Activated CD8-positive, alpha-beta T cell treated with anti-CD3 and anti-CD28 coated beads, Interleukin-2, amount 10 ng/mL, durations not matched to agents 7 days and 5 days (primary cell): ENCODE data around the gene PAPSS2. TPM values are rescaled to one million over a fixed set of nuclear protein-coding genes. Genes with fewer than 3 reads are reported as not detected.
A peak's percentile ranks its signal among the peaks of the same experiment; 100 is the strongest.
"Not testable (repeated sequence)": the region's sequence is repeated elsewhere in the genome, so short reads cannot be mapped to it uniquely, and the experiment has no call there.

ENCODE experiments used
- ATAC-seq: fragments of 150-1000 bp; cut with Tn5 transposase; one replicate; pipeline ENCODE4 v1.10.0; 2021; ENCODE audit warnings: moderate library complexity
- CTCF ChIA-PET: fragments of 350-600 bp; sonication (Branson Sonifier 250); formaldehyde crosslinking; loops from one replicate; lab custom pipeline; 2021; ENCODE audit warnings: antibody characterized with exemption; lab: Charles Lee
- POLR2A ChIA-PET: fragments of 350-600 bp; sonication (Branson Sonifier 250); formaldehyde crosslinking; loops from one replicate; lab custom pipeline; 2021; ENCODE audit warnings: antibody characterized with exemption; lab: Charles Lee
- DNase-seq: peaks from one replicate; pipeline ENCODE4 v3.0.0-alpha.2; 2020
- H3K27ac Mint-ChIP-seq: one replicate; pipeline ENCODE4 v1.8.0; 2021; ENCODE audit warnings: mild to moderate bottlenecking, mixed read lengths
- H3K27me3 Mint-ChIP-seq: one replicate; pipeline ENCODE4 v1.8.0; 2021; ENCODE audit warnings: low read depth, mixed read lengths
- H3K36me3 Mint-ChIP-seq: one replicate; pipeline ENCODE4 v1.8.0; 2021; ENCODE audit warnings: low read depth, mixed read lengths
- H3K4me1 Mint-ChIP-seq: one replicate; pipeline ENCODE4 v1.8.0; 2021; ENCODE audit warnings: low read depth, mixed read lengths
- H3K4me3 Mint-ChIP-seq: one replicate; pipeline ENCODE4 v1.8.0; 2021; ENCODE audit warnings: mild to moderate bottlenecking, mixed read lengths
- H3K9me3 Mint-ChIP-seq: one replicate; pipeline ENCODE4 v1.8.0; 2022; ENCODE audit warnings: mixed read lengths; ENCODE audit not compliant: insufficient read depth
- total RNA-seq, 2 experiments: library from RNA; stranded (reverse); gene quantifications; one replicate each; pipeline ENCODE4 v1.2.3, GENCODE V29; 2021

PAPSS2 gene
- total RNA-seq: under 1 TPM in 1 of 2 experiments, not detected in 1; 0.08 TPM

DNA sequence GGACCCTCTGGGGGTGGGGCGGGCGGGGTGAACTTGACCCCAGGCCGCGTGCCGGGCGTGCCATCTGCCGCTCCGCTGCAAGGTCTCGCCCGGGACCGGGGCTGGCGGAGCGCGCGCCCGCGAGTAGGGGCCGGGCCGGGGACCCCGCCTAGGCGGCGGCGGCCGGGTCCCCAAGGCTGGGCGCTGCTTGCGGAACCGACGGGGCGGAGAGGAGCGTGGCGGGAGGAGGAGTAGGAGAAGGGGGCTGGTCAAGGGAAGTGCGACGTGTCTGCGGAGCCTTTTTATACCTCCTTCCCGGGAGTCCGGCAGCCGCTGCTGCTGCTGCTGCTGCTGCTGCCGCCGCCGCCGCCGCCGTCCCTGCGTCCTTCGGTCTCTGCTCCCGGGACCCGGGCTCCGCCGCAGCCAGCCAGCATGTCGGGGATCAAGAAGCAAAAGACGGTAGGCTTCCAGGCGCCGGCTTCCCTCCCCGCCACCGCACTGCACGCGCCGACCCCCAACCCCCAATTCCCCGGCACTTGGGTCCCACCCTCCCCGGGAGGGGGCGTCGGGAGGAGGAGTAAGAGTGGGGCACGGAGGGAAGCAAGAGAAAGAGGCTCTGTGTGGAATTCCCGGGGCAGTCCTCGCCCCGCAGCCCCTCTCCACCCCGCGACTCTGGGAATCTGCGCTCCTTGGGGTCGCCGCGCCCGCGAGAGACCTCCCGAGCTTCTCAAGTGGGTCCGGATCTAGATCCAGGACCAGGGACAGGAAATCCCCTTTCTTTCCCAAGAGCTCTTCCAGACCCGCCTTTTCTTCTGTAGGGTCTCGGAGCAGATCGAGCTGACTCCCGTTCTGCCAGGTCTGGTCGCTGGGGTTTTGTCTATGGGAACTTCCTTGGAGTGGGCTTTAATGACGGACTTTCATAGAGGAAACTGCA is at the start of gene PAPSS2:
Gene PAPSS2 (plus strand): TSS at position 308 of the 913 bp plus-strand sequence. CDS start 104 bp downstream, at position 412.
- ATAC-seq (peak; percentile 67), DNase-seq (no peak)
- H3K4me1 Mint-ChIP-seq: peaks cover 14% of the 10 kb centered on the region
- H3K27ac Mint-ChIP-seq: no peak within 1 kb of the TSS
- ChIA-PET CTCF (interaction anchor here (0.8 to 1.1 kb wide), 3 partner anchors 75 to 595 kb away, joined by 3 read pairs; no protein-coding TSS in a partner anchor), POLR2A (no interaction called here)
- no peaks in the 10 kb centered on the region for H3K9me3 Mint-ChIP-seq
- no peaks in the 10 kb centered on the region for H3K36me3 Mint-ChIP-seq
- H3K4me3 Mint-ChIP-seq: peak within 1 kb of the TSS; percentile 64
- H3K27me3 Mint-ChIP-seq: peaks cover 41% of the 10 kb centered on the region

DNA sequence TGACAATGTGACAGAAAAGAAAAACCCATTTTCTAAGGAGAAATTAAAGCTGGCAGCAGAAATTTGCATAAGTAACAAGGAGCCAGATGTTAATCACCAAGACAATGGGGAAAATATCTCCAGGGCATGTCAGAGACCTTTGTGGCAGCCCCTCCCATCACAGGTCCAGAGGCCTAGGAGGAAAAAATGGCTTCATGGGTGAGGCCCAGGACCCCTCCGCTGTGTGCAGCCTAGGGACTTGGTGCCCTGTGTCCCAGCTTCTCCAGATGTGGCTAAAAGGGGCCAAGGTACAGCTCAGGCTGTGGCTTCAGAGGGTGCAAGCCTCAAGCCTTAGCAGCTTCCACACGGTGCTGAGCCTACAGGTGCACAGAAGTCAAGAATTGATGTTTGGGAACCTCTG is 48.3 kb upstream of the PAPSS2 start:
- POLR2A ChIA-PET, H3K9me3 Mint-ChIP-seq, ATAC-seq, CTCF ChIA-PET, H3K36me3 Mint-ChIP-seq, H3K4me1 Mint-ChIP-seq, H3K27ac Mint-ChIP-seq, H3K4me3 Mint-ChIP-seq, H3K27me3 Mint-ChIP-seq, DNase-seq: not testable (repeated sequence)

DNA sequence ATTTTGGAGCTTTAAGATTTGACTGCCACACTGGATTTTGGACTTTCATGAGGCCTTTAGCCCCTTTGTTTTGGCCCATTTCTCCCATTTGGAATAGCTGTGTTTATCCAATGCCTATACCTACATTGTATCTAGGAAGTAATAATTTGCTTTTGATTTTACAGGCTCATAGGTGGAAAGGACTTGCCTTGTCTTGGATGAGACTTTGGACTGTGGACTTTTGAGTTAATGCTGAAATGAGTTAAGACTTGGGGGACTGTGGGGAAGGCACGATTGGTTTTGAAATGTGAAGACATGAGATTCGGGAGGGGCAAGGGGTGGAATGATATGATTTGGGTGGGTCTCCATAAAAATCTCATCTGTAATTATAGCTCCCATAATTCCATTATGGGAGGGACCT is 47.6 kb upstream of the PAPSS2 start:
- POLR2A ChIA-PET: no interaction called here
- peaks cover 10% of the 10 kb centered on the region for H3K27me3 Mint-ChIP-seq
- ATAC-seq (no peak), DNase-seq (no peak)
- H3K4me1 Mint-ChIP-seq: no peaks in the 10 kb centered on the region
- CTCF ChIA-PET: no interaction called here
- H3K36me3 Mint-ChIP-seq: no peaks in the 10 kb centered on the region
- peaks cover 9% of the 10 kb centered on the region for H3K9me3 Mint-ChIP-seq
- H3K27ac Mint-ChIP-seq: no peak overlapping the region
- no peak overlapping the region for H3K4me3 Mint-ChIP-seq

DNA sequence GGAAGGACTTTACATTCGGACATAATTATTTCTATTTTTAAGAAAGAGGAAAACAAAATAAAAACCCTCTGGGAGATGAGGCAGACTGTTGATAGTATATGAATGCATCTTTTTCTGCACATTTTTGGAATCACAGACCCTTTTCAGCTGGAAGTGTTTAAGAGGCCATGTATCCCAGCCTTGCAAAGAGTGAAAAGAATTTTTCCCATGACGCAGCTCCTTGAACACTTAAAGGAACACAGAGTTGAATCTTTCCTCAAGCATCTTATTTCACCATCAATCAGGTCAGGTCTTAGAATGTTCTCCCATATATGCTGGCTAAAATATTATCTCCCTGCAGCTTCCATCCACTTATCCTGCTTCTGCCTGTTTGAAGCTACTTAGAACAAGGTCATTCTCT is 45.9 kb upstream of the PAPSS2 start:
- ATAC-seq (no peak), DNase-seq (no peak)
- Mint-ChIP-seq H3K4me3 (no peak overlapping the region), H3K9me3 (peaks cover 9% of the 10 kb centered on the region), H3K36me3 (no peaks in the 10 kb centered on the region), H3K27ac (no peak overlapping the region), H3K27me3 (peaks cover 17% of the 10 kb centered on the region), H3K4me1 (no peaks in the 10 kb centered on the region)
- CTCF ChIA-PET: no interaction called here
- POLR2A ChIA-PET: no interaction called here

DNA sequence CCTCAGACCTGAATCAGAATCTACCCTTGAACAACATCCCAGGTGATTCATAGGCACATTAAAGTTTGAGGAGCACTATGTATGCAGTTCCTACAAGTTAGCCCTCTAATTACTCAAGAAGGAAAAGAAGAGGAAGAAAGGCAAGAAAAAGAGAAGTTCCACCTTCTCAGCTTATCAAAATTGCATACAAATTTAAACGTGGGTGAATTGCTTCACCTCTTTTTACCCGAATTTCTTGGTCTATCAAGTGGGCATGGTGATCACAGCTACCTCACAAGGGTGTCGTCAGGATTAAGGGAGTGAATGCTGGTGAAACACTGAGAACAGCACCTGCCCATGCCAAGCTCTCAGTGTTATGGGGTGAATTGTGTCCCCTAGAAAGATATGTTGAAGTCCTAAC is 43.8 kb upstream of the PAPSS2 start:
- no peak overlapping the region for H3K4me3 Mint-ChIP-seq

DNA sequence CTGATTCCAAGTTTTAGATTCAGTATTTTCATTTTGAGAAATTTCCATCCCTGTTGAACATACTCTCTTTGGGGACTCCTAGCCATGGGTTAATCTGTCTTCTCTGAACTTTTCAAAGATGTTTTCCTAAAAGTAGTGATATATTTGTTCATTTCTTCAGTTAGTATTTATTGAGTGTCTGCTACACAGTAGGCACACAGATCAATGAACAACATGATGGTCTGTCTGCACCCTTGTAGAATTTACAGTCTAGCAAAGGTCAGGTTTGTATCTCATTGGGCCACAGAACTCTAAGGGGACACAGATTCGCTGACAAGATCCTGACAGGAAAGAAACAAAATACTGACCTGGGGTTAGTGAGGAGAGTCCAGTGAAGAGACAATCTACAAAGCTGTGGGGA is 42.2 kb upstream of the PAPSS2 start:
- Mint-ChIP-seq H3K4me3 (no peak overlapping the region), H3K4me1 (no peaks in the 10 kb centered on the region), H3K27ac (no peak overlapping the region), H3K9me3 (no peaks in the 10 kb centered on the region), H3K36me3 (no peaks in the 10 kb centered on the region), H3K27me3 (peaks cover 26% of the 10 kb centered on the region)
- ChIA-PET POLR2A (no interaction called here), CTCF (no interaction called here)
- DNase-seq (no peak), ATAC-seq (no peak)

More for the DNA sequence above, 43.8 kb upstream of the PAPSS2 start:
- no peak for ATAC-seq
- H3K9me3 Mint-ChIP-seq: peaks cover 6% of the 10 kb centered on the region
- H3K4me1 Mint-ChIP-seq: no peaks in the 10 kb centered on the region
- DNase-seq: no peak
- no peaks in the 10 kb centered on the region for H3K36me3 Mint-ChIP-seq
- peaks cover 24% of the 10 kb centered on the region for H3K27me3 Mint-ChIP-seq
- no peak overlapping the region for H3K27ac Mint-ChIP-seq
- ChIA-PET POLR2A (no interaction called here), CTCF (no interaction called here)

DNA sequence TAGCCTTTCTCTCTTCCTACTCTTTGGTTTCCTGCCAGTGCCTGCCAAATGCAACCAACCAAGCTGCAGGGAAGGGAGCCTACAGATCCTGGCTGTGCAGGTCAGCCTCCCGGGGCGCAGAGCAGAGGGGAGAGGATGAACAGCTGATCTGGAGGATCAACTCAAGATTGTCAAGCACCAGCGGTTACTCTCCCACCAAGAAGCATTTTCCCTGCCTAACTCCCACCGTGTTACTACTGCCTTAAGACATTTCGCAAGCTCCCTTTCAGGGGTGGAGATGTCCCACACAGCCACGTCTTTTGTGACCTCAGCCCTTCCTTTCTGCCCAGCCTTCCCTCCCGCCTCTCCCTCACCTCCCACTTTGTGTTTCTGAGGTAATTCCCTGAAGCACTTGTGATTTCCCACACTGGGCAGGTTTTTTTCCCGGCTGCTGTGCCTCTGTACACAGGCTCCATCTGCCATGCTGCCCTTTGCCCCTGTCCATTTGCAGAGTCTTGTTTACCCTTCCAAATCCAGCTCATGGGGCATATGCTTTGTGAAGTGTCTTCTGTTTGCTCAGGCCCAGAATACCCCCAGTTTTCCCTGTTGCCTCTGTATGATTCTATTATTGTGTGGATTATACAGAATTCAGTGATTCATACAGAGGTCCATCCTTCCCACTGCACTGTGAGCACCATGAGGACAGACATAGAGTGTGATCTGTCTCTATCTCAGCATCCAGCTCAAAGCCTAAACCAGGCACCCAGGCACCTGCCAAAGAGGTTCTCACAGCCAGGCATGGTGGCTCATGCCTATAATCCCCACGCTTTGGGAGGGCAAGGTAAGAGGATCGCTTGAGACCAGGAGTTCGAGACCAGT is 40.9 kb upstream of the PAPSS2 start:
- H3K4me3 Mint-ChIP-seq: no peak overlapping the region
- ATAC-seq: no peak
- H3K27me3 Mint-ChIP-seq: peaks cover 27% of the 10 kb centered on the region
- H3K36me3 Mint-ChIP-seq: no peaks in the 10 kb centered on the region
- DNase-seq: no peak
- ChIA-PET CTCF (no interaction called here), POLR2A (no interaction called here)
- no peaks in the 10 kb centered on the region for H3K9me3 Mint-ChIP-seq
- H3K27ac Mint-ChIP-seq: no peak overlapping the region
- no peaks in the 10 kb centered on the region for H3K4me1 Mint-ChIP-seq

DNA sequence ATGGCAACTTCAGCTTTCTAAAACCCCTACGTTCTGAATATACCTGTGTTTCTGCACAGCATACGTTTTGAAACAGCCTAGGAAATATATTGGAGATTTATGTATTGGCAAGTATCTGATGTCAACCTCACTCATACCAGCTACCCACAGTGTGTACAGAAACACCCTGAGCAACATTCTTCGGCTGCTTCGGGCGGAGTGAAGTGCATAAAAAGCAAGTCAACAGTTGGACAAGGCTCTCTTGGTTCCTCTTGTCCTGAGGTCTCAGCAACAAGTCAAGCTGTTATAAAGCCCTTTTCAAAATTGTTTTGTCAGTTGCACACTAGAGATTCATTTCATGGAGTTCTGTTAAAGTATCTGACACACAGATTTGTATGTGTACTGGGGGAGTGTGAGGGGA is 40.0 kb upstream of the PAPSS2 start:
- Mint-ChIP-seq H3K36me3 (no peaks in the 10 kb centered on the region), H3K4me3 (no peak overlapping the region), H3K4me1 (no peaks in the 10 kb centered on the region), H3K9me3 (no peaks in the 10 kb centered on the region), H3K27ac (no peak overlapping the region), H3K27me3 (peaks cover 29% of the 10 kb centered on the region)
- DNase-seq (no peak), ATAC-seq (no peak)
- ChIA-PET POLR2A (no interaction called here), CTCF (no interaction called here)

DNA sequence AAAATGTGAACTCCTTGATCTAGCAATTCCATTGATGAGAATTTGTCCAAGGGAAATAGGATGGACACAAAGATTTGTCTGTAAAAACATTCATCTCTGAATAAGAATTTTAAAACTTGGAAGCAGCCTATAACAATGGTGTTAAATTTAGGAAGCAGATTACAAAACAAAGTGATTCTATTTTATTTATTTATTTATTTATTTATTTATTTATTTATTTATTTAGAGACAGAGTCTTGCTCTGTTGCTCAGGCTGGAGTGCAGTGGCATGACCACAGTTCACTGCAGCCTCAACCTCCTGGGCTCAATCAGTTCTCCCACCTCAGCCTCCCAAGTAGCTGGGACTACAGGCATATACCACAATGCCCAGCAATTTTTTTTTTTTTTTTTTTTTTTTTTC is 38.2 kb upstream of the PAPSS2 start:
- H3K36me3 Mint-ChIP-seq, H3K27ac Mint-ChIP-seq, DNase-seq, CTCF ChIA-PET, H3K4me1 Mint-ChIP-seq, ATAC-seq, POLR2A ChIA-PET, H3K9me3 Mint-ChIP-seq, H3K4me3 Mint-ChIP-seq: not testable (repeated sequence)
- peaks cover 26% of the 10 kb centered on the region for H3K27me3 Mint-ChIP-seq

DNA sequence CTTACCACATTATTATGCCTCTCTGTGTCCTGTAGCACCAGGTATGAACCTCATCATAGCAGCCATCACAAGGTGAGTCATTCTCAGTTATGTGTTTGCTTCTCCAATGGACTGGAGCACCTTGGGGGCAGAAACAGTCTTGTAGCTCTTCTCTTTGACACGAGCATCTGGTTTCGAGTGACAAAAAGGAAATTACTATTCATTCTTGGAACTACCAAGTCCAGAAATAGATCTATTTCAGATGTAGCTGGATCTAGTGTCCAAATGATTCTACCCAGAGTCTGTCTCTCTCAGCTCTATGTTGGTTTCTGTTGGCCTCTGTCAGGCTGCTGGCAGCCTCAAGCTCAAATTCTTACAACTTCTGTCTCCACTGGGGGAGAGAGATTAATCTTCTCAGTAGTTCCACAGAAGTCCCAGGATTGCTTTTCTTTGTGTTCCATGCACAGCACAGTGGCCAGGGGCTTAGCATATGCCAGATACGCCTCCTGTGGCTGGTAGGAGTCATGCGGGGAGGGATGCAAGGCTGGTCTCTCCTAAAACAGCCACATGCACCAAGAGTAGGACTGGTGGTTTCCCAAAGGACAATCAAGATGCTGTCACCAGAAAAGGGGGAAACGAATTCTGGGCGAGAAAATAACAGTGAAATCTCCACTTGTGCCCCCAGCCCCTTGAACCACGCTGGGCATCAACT is 37.2 kb upstream of the PAPSS2 start:
- Mint-ChIP-seq H3K27me3 (peaks cover 19% of the 10 kb centered on the region), H3K36me3 (no peaks in the 10 kb centered on the region), H3K4me3 (no peak overlapping the region), H3K4me1 (no peaks in the 10 kb centered on the region), H3K9me3 (no peaks in the 10 kb centered on the region), H3K27ac (no peak overlapping the region)
- ChIA-PET CTCF (no interaction called here), POLR2A (no interaction called here)
- DNase-seq: no peak
- no peak for ATAC-seq

DNA sequence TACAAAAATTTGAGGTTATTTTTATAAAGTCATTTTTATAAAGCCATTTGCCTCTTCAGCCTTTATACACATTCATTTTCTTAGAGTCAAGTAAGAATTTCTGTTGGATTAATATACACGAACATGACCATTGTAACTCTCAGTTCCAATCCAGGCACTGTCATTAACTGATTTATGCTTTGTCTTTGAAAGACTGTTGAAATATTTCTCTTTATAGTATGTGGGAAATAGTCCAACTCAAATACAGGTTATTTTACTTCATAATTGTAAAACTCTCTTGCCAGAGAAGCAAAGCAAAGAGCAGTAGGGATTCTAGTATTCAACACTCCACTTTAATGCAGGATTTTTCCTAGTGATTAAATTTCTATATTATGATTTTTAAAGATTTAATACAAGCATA is 36.5 kb upstream of the PAPSS2 start:
- no peak for DNase-seq
- Mint-ChIP-seq H3K36me3 (no peaks in the 10 kb centered on the region), H3K27me3 (peaks cover 14% of the 10 kb centered on the region), H3K9me3 (no peaks in the 10 kb centered on the region), H3K4me1 (no peaks in the 10 kb centered on the region), H3K4me3 (no peak overlapping the region), H3K27ac (no peak overlapping the region)
- CTCF ChIA-PET: no interaction called here
- POLR2A ChIA-PET: no interaction called here
- ATAC-seq: no peak
